Adipocyte (in vitro differentiated cells): ENCODE measurements around the gene ZFYVE27.

Source experiments
- DNase-seq: peaks from one replicate; pipeline ENCODE4 v3.0.0-alpha.2; 2015; ENCODE audit warnings: low read depth
- H3K27me3 ChIP-seq: replicated peaks from 2 replicates; pipeline ENCODE4 v1.7.0; 2013; ENCODE audit warnings: mild to moderate bottlenecking, low read length, moderate library complexity; ENCODE audit not compliant: control insufficient read depth, insufficient read depth
- H3K36me3 ChIP-seq: 2 replicates; pipeline ENCODE4 v1.7.0; 2013; ENCODE audit warnings: low read length, mild to moderate bottlenecking, moderate library complexity; ENCODE audit not compliant: control insufficient read depth, insufficient read depth, severe bottlenecking
- H3K4me1 ChIP-seq: 2 replicates; pipeline ENCODE4 v1.7.0; 2013; ENCODE audit warnings: mild to moderate bottlenecking, low read length, moderate library complexity; ENCODE audit not compliant: control insufficient read depth, insufficient read depth
- H3K4me3 ChIP-seq: 2 replicates; pipeline ENCODE4 v1.7.0; 2013; ENCODE audit warnings: mild to moderate bottlenecking, low read length, moderate library complexity
- H3K9ac ChIP-seq: 2 replicates; pipeline ENCODE4 v1.7.0; 2013; ENCODE audit warnings: mild to moderate bottlenecking, low read length, moderate library complexity
- H3K9me3 ChIP-seq: 2 replicates; pipeline ENCODE4 v1.7.0; 2013; ENCODE audit warnings: mild to moderate bottlenecking, low read length, moderate library complexity; ENCODE audit not compliant: control insufficient read depth

The ZFYVE27 gene

GRCh38 chr10:97755718-97756117 lies 18.8 kb downstream of the ZFYVE27 start:
- H3K4me3 ChIP-seq, result no peak overlapping the region
- peaks cover 86% of the 10 kb centered on the region for H3K36me3 ChIP-seq
- no peak for DNase-seq
- H3K9ac ChIP-seq, result no peak overlapping the region
- H3K4me1 ChIP-seq, result peaks cover 5% of the 10 kb centered on the region
- no peaks in the 10 kb centered on the region for H3K9me3 ChIP-seq
- H3K27me3 ChIP-seq, result no peaks in the 10 kb centered on the region

- Histone ChIP-seq H3K4me1 (peaks cover 7% of the 10 kb centered on the region), H3K27me3 (no peaks in the 10 kb centered on the region), H3K36me3 (peaks cover 69% of the 10 kb centered on the region), H3K9me3 (no peaks in the 10 kb centered on the region), H3K9ac (no peak overlapping the region), H3K4me3 (no peak overlapping the region)
- DNase-seq, result no peak
Observed at GRCh38 chr10:97757471-97757870, 20.5 kb downstream of the ZFYVE27 start.

- peaks cover 20% of the 10 kb centered on the region for H3K4me1 ChIP-seq
- no peaks in the 10 kb centered on the region for H3K27me3 ChIP-seq
- no peaks in the 10 kb centered on the region for H3K9me3 ChIP-seq
- H3K4me3 ChIP-seq, result no peak overlapping the region
- peaks cover 52% of the 10 kb centered on the region for H3K36me3 ChIP-seq
- peak; percentile 81 for DNase-seq
- H3K9ac ChIP-seq, result peak overlapping the region; percentile 7
Observed at GRCh38 chr10:97759158-97759887, 22.4 kb downstream of the ZFYVE27 start.

- H3K36me3 ChIP-seq, result peaks cover 46% of the 10 kb centered on the region
- H3K9me3 ChIP-seq, result no peaks in the 10 kb centered on the region
- H3K4me1 ChIP-seq, result peaks cover 20% of the 10 kb centered on the region
- no peak overlapping the region for H3K4me3 ChIP-seq
- no peak for DNase-seq
- no peaks in the 10 kb centered on the region for H3K27me3 ChIP-seq
- peak overlapping the region; percentile 7 for H3K9ac ChIP-seq
Observed at GRCh38 chr10:97759946-97760345, 23.0 kb downstream of the ZFYVE27 start.

GRCh38 chr10:97760461-97761257 lies 23.7 kb downstream of the ZFYVE27 start:
- H3K9ac ChIP-seq, result no peak overlapping the region
- peaks cover 38% of the 10 kb centered on the region for H3K36me3 ChIP-seq
- H3K4me1 ChIP-seq, result peaks cover 20% of the 10 kb centered on the region
- H3K4me3 ChIP-seq, result no peak overlapping the region
- H3K27me3 ChIP-seq, result no peaks in the 10 kb centered on the region
- H3K9me3 ChIP-seq, result no peaks in the 10 kb centered on the region
- no peak for DNase-seq

GRCh38 chr10:97761331-97761865 lies 24.5 kb downstream of the ZFYVE27 start:
- H3K27me3 ChIP-seq, result no peaks in the 10 kb centered on the region
- no peak for DNase-seq
- no peaks in the 10 kb centered on the region for H3K9me3 ChIP-seq
- no peak overlapping the region for H3K4me3 ChIP-seq
- H3K9ac ChIP-seq, result no peak overlapping the region
- H3K4me1 ChIP-seq, result peaks cover 20% of the 10 kb centered on the region
- H3K36me3 ChIP-seq, result peaks cover 32% of the 10 kb centered on the region

- H3K9me3 ChIP-seq, result no peaks in the 10 kb centered on the region
- no peak overlapping the region for H3K4me3 ChIP-seq
- peaks cover 27% of the 10 kb centered on the region for H3K36me3 ChIP-seq
- no peak overlapping the region for H3K9ac ChIP-seq
- H3K27me3 ChIP-seq, result no peaks in the 10 kb centered on the region
- no peak for DNase-seq
- peaks cover 20% of the 10 kb centered on the region for H3K4me1 ChIP-seq
Observed at GRCh38 chr10:97762056-97762455, 25.1 kb downstream of the ZFYVE27 start.

- Histone ChIP-seq H3K9me3 (no peaks in the 10 kb centered on the region), H3K9ac (no peak overlapping the region), H3K4me1 (peaks cover 20% of the 10 kb centered on the region), H3K4me3 (no peak overlapping the region), H3K36me3 (peaks cover 19% of the 10 kb centered on the region), H3K27me3 (no peaks in the 10 kb centered on the region)
- peak; percentile 66 for DNase-seq
Observed at GRCh38 chr10:97762816-97763215, 25.9 kb downstream of the ZFYVE27 start.

GRCh38 chr10:97763411-97763810 lies 26.5 kb downstream of the ZFYVE27 start:
- no peak for DNase-seq
- no peak overlapping the region for H3K9ac ChIP-seq
- H3K27me3 ChIP-seq, result no peaks in the 10 kb centered on the region
- peaks cover 20% of the 10 kb centered on the region for H3K4me1 ChIP-seq
- H3K9me3 ChIP-seq, result no peaks in the 10 kb centered on the region
- peaks cover 17% of the 10 kb centered on the region for H3K36me3 ChIP-seq
- no peak overlapping the region for H3K4me3 ChIP-seq

GRCh38 chr10:97763947-97764346 lies 27.0 kb downstream of the ZFYVE27 start:
- H3K4me3 ChIP-seq, result no peak overlapping the region
- peaks cover 17% of the 10 kb centered on the region for H3K36me3 ChIP-seq
- DNase-seq, result no peak
- H3K9ac ChIP-seq, result no peak overlapping the region
- peaks cover 20% of the 10 kb centered on the region for H3K4me1 ChIP-seq
- no peaks in the 10 kb centered on the region for H3K27me3 ChIP-seq
- H3K9me3 ChIP-seq, result no peaks in the 10 kb centered on the region

- H3K9me3 ChIP-seq, result no peaks in the 10 kb centered on the region
- H3K27me3 ChIP-seq, result no peaks in the 10 kb centered on the region
- no peak for DNase-seq
- H3K36me3 ChIP-seq, result peaks cover 13% of the 10 kb centered on the region
- no peak overlapping the region for H3K4me3 ChIP-seq
- H3K9ac ChIP-seq, result no peak overlapping the region
- H3K4me1 ChIP-seq, result peaks cover 16% of the 10 kb centered on the region
Observed at GRCh38 chr10:97764519-97764931, 27.6 kb downstream of the ZFYVE27 start.
